Activated CD8-positive, alpha-beta T cell treated with anti-CD3 and anti-CD28 coated beads, Interleukin-2, amount 10 ng/mL, durations not matched to agents 7 days and 5 days (primary cell): ENCODE data around the gene CHTF8. TPM values are rescaled to one million over a fixed set of nuclear protein-coding genes. Genes with fewer than 3 reads are reported as not detected.
"Not testable (repeated sequence)": the region's sequence is repeated elsewhere in the genome, so short reads cannot be mapped to it uniquely, and the experiment has no call there.

Experiments
- ATAC-seq: fragments of 150-1000 bp; cut with Tn5 transposase; one replicate; pipeline ENCODE4 v1.10.0; 2021; ENCODE audit warnings: moderate library complexity
- CTCF ChIA-PET: fragments of 350-600 bp; sonication (Branson Sonifier 250); formaldehyde crosslinking; loops from one replicate; lab custom pipeline; 2021; ENCODE audit warnings: antibody characterized with exemption; lab: Charles Lee
- POLR2A ChIA-PET: fragments of 350-600 bp; sonication (Branson Sonifier 250); formaldehyde crosslinking; loops from one replicate; lab custom pipeline; 2021; ENCODE audit warnings: antibody characterized with exemption; lab: Charles Lee
- DNase-seq: peaks from one replicate; pipeline ENCODE4 v3.0.0-alpha.2; 2020
- H3K27ac Mint-ChIP-seq: one replicate; pipeline ENCODE4 v1.8.0; 2021; ENCODE audit warnings: mild to moderate bottlenecking, mixed read lengths
- H3K27me3 Mint-ChIP-seq: one replicate; pipeline ENCODE4 v1.8.0; 2021; ENCODE audit warnings: low read depth, mixed read lengths
- H3K36me3 Mint-ChIP-seq: one replicate; pipeline ENCODE4 v1.8.0; 2021; ENCODE audit warnings: low read depth, mixed read lengths
- H3K4me1 Mint-ChIP-seq: one replicate; pipeline ENCODE4 v1.8.0; 2021; ENCODE audit warnings: low read depth, mixed read lengths
- H3K4me3 Mint-ChIP-seq: one replicate; pipeline ENCODE4 v1.8.0; 2021; ENCODE audit warnings: mild to moderate bottlenecking, mixed read lengths
- H3K9me3 Mint-ChIP-seq: one replicate; pipeline ENCODE4 v1.8.0; 2022; ENCODE audit warnings: mixed read lengths; ENCODE audit not compliant: insufficient read depth
- total RNA-seq, 2 experiments: library from RNA; stranded (reverse); gene quantifications; one replicate each; pipeline ENCODE4 v1.2.3, GENCODE V29; 2021

CHTF8 gene
- total RNA-seq, 2 experiments from 2014 or later: 132 to 143 TPM

DNA sequence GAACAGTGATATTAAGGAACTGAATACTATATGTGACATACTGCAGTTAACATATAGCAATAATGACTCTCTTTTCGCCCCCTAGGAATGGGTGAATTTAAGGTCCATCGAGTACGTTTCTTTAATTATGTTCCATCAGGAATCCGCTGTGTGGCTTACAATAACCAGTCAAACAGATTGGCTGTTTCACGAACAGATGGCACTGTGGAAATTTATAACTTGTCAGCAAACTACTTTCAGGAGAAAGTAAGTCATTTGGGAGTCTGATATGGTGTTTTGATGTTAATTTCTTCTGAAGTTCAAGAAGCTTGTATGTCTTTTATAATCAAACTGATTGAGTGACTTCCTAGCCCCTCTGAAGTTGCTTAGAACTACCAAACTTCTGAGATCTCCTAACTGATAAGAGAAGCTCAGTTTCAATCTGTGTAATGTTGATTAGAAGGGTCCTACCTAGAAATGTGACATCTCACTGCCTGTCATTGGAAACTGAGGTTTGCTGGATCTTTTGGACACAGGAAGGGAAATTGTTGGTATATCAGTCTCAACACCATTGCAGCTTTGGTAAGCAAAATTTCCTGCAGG, 1.1 kb upstream of the CHTF8 start:
- Mint-ChIP-seq H3K27ac (peak overlapping the region; percentile 92), H3K27me3 (no peaks in the 10 kb centered on the region), H3K36me3 (peaks cover 45% of the 10 kb centered on the region), H3K4me3 (peak overlapping the region; percentile 94), H3K9me3 (no peaks in the 10 kb centered on the region), H3K4me1 (peaks cover 54% of the 10 kb centered on the region)
- DNase-seq (no peak), ATAC-seq (no peak)
- POLR2A ChIA-PET: interaction anchor here (0.6 to 1.9 kb wide), 8 partner anchors 7 to 290 kb away, joined by 3 to 8 read pairs (median 4); partner anchors contain the start of gene TANGO6
- CTCF ChIA-PET: interaction anchor here (0.6 to 2.4 kb wide), 12 partner anchors 10 to 613 kb away, joined by 3 to 15 read pairs (median 4); partner anchors contain the start of gene HAS3

DNA sequence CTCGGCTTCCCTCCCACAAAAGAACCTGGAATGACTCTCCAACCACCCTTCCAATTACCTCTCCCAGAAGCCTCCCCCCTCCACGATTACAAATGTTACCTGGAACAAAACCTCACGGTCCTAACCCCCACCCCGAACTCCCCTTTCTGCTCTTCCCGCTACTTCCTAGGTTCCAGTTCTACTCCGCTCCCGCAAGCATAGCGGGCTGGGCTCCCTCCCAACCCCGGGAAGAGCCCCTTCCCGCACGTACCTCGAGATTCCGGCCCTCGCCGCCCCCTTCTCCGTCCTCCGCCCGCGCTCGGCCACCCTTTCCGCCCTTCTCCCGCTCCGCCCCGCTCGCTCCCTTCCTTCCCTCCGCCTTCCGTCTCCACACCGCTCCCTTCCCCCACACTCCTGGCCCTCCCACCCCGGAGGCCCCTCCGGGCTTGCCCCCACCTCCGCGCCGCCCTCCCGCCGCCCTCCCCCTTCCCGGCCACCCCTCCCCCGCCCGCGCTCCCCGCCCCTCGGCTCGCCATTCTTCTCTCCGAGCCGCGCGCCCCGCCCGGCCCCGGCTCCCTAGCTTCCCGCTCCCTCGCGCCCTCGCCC, 457 bp downstream of the CHTF8 start:
- Mint-ChIP-seq H3K36me3 (peaks cover 42% of the 10 kb centered on the region), H3K9me3 (no peaks in the 10 kb centered on the region), H3K27me3 (no peaks in the 10 kb centered on the region), H3K4me1 (peaks cover 53% of the 10 kb centered on the region), H3K4me3 (peak overlapping the region; percentile 94), H3K27ac (peak overlapping the region; percentile 92)
- ChIA-PET POLR2A (interaction anchor here (0.6 to 1.7 kb wide), 12 partner anchors 9 to 295 kb away, joined by 3 to 8 read pairs (median 4); partner anchors contain the start of genes HAS3, SNTB2 and TANGO6), CTCF (interaction anchor here (1.5 kb wide), 1 partner anchor 611 kb away, joined by 5 read pairs; no protein-coding TSS in a partner anchor)
- DNase-seq: peak; percentile 82
- ATAC-seq: peak; percentile 45

DNA sequence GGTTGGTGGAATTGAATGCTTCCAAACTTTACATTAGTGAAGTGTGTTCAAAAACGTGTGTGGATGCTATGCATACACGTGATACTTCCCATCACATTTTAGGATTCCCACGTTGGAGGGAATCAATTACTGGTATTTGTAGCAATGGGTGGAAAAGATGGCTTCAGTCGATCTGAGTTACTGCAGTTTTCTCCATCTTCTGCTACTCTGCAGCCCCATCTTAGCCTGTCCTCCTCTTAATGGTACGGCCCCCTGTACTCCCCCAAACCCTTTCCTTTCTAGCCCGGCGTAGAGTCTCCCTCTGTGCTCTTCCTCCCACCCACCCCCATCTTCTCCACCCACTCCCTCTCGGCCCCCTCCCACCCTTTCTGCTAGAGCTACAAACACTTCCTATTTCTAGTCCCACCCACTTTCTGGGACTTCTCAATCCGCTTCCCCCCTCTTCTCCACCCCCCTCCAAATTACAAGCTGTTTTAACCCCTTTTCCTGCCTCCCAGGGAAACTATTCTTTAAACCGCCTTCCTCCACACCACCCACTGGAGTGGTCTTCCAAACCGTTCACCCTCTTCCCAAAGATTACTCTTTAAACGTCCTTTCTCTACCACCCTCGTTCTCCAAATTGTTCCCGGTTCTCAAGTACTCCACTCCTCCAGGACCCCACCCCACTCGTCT, 1.1 kb downstream of the CHTF8 start:
- H3K36me3 Mint-ChIP-seq: peaks cover 40% of the 10 kb centered on the region
- H3K9me3 Mint-ChIP-seq: no peaks in the 10 kb centered on the region
- ChIA-PET POLR2A (interaction anchor here (0.6 to 1.0 kb wide), 3 partner anchors 22 to 101 kb away, joined by 4 to 5 read pairs (median 5); partner anchors contain the start of gene HAS3), CTCF (interaction anchor here (1.1 to 2.1 kb wide), 3 partner anchors 18 to 284 kb away, joined by 3 to 9 read pairs (median 7); no protein-coding TSS in a partner anchor)
- peaks cover 50% of the 10 kb centered on the region for H3K4me1 Mint-ChIP-seq
- H3K27me3 Mint-ChIP-seq: no peaks in the 10 kb centered on the region
- ATAC-seq: no peak
- H3K27ac Mint-ChIP-seq: peak overlapping the region; percentile 92
- H3K4me3 Mint-ChIP-seq: peak overlapping the region; percentile 94
- no peak for DNase-seq

DNA sequence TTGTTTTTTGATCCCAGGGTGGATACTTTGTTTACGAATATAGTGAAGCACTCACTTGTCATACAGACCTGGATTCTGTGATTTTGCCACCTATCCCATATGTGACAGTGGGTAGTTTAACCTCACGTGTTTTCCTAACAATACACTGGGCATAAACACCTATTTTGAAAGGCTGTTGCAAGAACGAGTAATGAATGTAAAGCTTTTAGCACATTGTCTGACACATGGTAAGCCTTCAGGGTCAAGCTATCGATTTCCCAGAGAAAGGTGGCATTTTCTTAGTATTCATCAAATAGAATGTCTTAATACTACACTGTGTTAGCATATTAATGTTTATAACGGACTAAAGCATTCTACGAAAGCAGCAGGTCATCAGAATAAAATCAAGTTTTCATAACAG, 1.9 kb downstream of the CHTF8 start:
- ATAC-seq (no peak), DNase-seq (no peak)
- H3K27me3 Mint-ChIP-seq: no peaks in the 10 kb centered on the region
- peaks cover 38% of the 10 kb centered on the region for H3K36me3 Mint-ChIP-seq
- POLR2A ChIA-PET: interaction anchor here (0.6 kb wide), 1 partner anchor 63 kb away, joined by 3 read pairs; no protein-coding TSS in a partner anchor
- no peak overlapping the region for H3K27ac Mint-ChIP-seq
- CTCF ChIA-PET: interaction anchor here (1.1 to 2.1 kb wide), 5 partner anchors 18 to 602 kb away, joined by 3 to 9 read pairs (median 5); no protein-coding TSS in a partner anchor
- peaks cover 50% of the 10 kb centered on the region for H3K4me1 Mint-ChIP-seq
- H3K9me3 Mint-ChIP-seq: no peaks in the 10 kb centered on the region
- no peak overlapping the region for H3K4me3 Mint-ChIP-seq

DNA sequence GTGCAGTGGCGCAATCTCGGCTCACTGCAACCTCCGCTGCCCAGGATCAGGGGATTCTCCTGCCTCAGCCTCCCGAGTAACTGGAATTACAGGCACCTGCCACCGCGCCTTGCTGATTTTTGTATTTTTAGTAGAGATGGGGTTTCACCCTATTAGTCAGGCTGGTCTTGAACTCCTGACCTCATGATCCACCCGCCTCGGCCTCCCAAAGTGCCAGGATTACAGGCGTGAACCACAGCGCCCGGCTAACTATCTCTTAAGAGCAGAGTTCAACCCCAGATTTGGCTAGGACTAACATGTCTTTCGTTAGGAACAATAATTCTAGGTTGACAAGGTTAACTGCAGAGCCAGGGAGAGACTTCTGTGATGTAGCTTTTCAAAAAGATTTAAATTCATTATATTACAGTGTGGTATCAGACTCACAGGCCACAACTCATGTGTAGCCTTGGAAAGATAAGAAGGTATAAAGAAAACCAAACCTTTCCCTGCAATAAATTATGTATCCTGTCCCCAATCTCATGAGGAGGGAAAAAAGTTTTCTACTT, 4.3 kb downstream of the CHTF8 start:
- no peak overlapping the region for H3K4me3 Mint-ChIP-seq
- DNase-seq (no peak), ATAC-seq (no peak)
- H3K27me3 Mint-ChIP-seq: no peaks in the 10 kb centered on the region
- no peaks in the 10 kb centered on the region for H3K9me3 Mint-ChIP-seq
- peaks cover 30% of the 10 kb centered on the region for H3K4me1 Mint-ChIP-seq
- no peak overlapping the region for H3K27ac Mint-ChIP-seq
- peaks cover 31% of the 10 kb centered on the region for H3K36me3 Mint-ChIP-seq
- ChIA-PET POLR2A (no interaction called here), CTCF (interaction anchor here (0.5 to 1.1 kb wide), 3 partner anchors 10 to 281 kb away, joined by 4 read pairs; no protein-coding TSS in a partner anchor)

DNA sequence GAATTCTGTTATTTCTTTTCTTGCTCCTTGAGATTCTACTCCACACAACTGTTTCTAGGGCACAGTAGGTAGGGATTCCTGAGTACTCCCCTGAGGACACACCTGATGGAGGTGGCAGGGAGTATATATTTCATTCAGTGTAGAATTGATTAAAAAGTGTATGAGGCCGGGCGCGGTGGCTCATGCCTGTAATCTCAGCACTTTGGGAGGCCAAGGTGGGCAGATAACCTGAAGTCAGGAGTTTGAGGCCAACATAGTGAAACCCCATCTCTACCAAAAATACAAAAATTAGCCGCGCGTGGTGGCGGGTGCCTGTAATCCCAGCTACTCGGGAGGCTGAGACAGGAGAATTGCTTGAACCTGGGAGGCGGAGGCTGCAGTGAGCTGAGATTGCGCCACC, 5.6 kb downstream of the CHTF8 start:
- H3K9me3 Mint-ChIP-seq, CTCF ChIA-PET, DNase-seq, POLR2A ChIA-PET, H3K27ac Mint-ChIP-seq, ATAC-seq, H3K27me3 Mint-ChIP-seq, H3K4me3 Mint-ChIP-seq: not testable (repeated sequence)
- H3K36me3 Mint-ChIP-seq: peaks cover 33% of the 10 kb centered on the region
- H3K4me1 Mint-ChIP-seq: peaks cover 28% of the 10 kb centered on the region

DNA sequence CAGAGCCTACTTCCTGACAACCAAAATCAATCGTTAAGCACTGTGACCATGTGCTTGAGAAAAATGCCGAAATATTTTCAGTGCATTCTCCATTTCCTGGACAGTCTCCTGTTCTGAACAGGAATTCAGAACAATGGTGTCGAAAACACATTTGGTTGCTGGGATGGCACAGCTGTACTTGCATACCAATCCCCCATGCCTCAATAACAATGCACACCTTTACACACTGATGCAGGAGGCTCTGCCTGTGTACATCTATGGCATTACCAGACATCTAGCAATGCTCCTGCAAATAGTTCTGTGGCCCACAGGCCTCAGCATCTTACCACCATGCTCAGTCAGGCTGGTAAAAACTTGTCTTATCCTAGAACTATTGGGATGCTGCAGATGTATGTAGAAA, 6.2 kb downstream of the CHTF8 start:
- Mint-ChIP-seq H3K27ac (no peak overlapping the region), H3K4me3 (no peak overlapping the region), H3K4me1 (peaks cover 23% of the 10 kb centered on the region), H3K36me3 (peaks cover 31% of the 10 kb centered on the region), H3K9me3 (no peaks in the 10 kb centered on the region), H3K27me3 (no peaks in the 10 kb centered on the region)
- ChIA-PET CTCF (interaction anchor here (3.0 to 4.2 kb wide), 3 partner anchors 14 to 597 kb away, joined by 13 to 49 read pairs (median 16); no protein-coding TSS in a partner anchor), POLR2A (no interaction called here)
- no peak for ATAC-seq
- DNase-seq: no peak

DNA sequence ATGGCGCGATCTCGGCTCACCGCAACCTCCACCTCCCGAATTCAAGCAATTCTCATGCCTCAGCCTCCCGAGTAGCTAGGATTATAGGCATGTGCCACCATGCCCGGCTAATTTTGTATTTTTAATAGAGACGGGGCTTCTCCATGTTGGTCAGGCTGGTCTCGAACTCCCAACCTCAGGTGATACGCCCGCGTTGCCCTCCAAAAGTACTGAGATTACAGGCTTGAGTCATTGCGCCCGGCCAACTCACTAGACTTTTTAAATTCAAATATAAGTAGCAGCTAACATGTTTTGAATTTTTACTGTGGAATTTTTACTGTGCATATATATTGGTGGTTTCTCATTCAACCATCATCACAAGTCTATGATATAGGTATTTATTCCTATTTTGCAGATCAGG, 7.4 kb downstream of the CHTF8 start:
- H3K27me3 Mint-ChIP-seq, H3K4me3 Mint-ChIP-seq, H3K27ac Mint-ChIP-seq, POLR2A ChIA-PET, DNase-seq, ATAC-seq, H3K9me3 Mint-ChIP-seq: not testable (repeated sequence)
- peaks cover 43% of the 10 kb centered on the region for H3K36me3 Mint-ChIP-seq
- CTCF ChIA-PET: interaction anchor here (0.9 to 4.2 kb wide), 17 partner anchors 9 to 615 kb away, joined by 3 to 49 read pairs (median 4); no protein-coding TSS in a partner anchor
- peaks cover 12% of the 10 kb centered on the region for H3K4me1 Mint-ChIP-seq

DNA sequence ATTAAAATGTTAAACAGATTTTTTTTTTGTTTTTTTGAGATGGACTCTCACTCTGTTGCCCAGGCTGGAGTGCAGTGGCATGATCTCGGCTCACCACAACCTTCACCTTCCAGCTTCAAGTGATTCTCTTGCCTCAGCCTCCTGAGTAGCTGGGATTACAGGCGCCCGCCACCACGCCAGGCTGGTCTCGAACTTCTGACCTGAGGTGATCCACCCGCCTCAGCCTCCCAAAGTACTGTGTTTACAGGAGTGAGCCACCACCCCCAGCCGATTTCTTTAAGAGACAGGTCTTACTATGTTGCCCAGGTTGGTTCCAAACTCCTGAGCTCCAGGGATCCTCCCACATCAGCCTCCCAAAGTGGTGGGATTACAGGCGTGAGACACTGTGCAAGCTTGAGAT, 8.0 kb downstream of the CHTF8 start:
- H3K36me3 Mint-ChIP-seq: peaks cover 38% of the 10 kb centered on the region
- POLR2A ChIA-PET: interaction anchor here (0.6 to 0.7 kb wide), 3 partner anchors 8 to 1222 kb away, joined by 3 read pairs; partner anchors contain the start of genes CHTF8, DDX19A and UTP4
- not testable (repeated sequence) for H3K27me3 Mint-ChIP-seq, H3K9me3 Mint-ChIP-seq, H3K4me1 Mint-ChIP-seq, H3K4me3 Mint-ChIP-seq, H3K27ac Mint-ChIP-seq, ATAC-seq, DNase-seq
- CTCF ChIA-PET: interaction anchor here (0.7 to 4.2 kb wide), 28 partner anchors 9 to 614 kb away, joined by 3 to 49 read pairs (median 4); partner anchors contain the start of gene HAS3

DNA sequence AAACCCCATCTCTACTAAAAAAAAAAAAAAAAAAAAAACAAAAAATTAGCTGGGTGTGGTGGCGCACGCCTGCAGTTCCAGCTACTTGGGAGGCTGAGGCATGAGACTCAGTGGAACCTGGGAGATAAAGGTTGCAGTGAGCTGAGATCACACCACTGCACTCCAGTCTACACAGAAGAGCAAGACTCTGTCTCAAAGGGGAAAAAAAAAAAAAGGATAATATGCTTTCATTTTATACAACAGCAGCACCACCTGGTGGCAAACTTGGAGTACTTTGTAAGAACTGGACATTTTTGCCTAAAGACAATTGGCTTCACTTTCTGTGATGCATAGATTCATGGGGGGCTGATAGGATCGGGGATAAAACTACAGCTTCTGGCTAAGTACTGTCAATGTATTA, 8.5 kb downstream of the CHTF8 start:
- ATAC-seq (peak; percentile 63), DNase-seq (peak; percentile 80)
- Mint-ChIP-seq H3K27ac (no peak overlapping the region), H3K4me3 (no peak overlapping the region), H3K36me3 (peaks cover 39% of the 10 kb centered on the region), H3K27me3 (no peaks in the 10 kb centered on the region), H3K4me1 (peaks cover 5% of the 10 kb centered on the region), H3K9me3 (no peaks in the 10 kb centered on the region)
- ChIA-PET CTCF (interaction anchor here (0.7 to 4.2 kb wide), 29 partner anchors 8 to 614 kb away, joined by 3 to 49 read pairs (median 4); partner anchors contain the start of gene HAS3), POLR2A (interaction anchor here (0.6 to 0.7 kb wide), 3 partner anchors 9 to 1223 kb away, joined by 3 read pairs; partner anchors contain the start of genes CHTF8, DDX19A and UTP4)
